GM21723 (cell line): ENCODE data around the gene ZNF470.

Experiments
- ATAC-seq: cut with Tn5 transposase; IDR thresholded peaks from one replicate; pipeline ENCODE4 v1.9.1; 2021; ENCODE audit warnings: mild to moderate bottlenecking, moderate library complexity; ENCODE audit not compliant: unreplicated experiment

ZNF470 gene

GRCh38 chr19:56608274-56608964 is 41.2 kb downstream of the ZNF470 start:
- no peak for ATAC-seq

- ATAC-seq = no peak
Observed at GRCh38 chr19:56611288-56611687, 44.0 kb downstream of the ZNF470 start.

- no peak for ATAC-seq
Observed at GRCh38 chr19:56612737-56613136, 45.5 kb downstream of the ZNF470 start.

GRCh38 chr19:56613639-56614038 is 46.4 kb downstream of the ZNF470 start:
- ATAC-seq = no peak

GRCh38 chr19:56617531-56617930 is 50.3 kb downstream of the ZNF470 start:
- ATAC-seq = no peak

- no peak for ATAC-seq
Observed at GRCh38 chr19:56619121-56619520, 51.9 kb downstream of the ZNF470 start.

GRCh38 chr19:56622374-56622773 is 55.1 kb downstream of the ZNF470 start:
- no peak for ATAC-seq

GRCh38 chr19:56623006-56623405 is 55.7 kb downstream of the ZNF470 start:
- no peak for ATAC-seq

GRCh38 chr19:56625708-56626107 is 58.4 kb downstream of the ZNF470 start:
- ATAC-seq = no peak

GRCh38 chr19:56633021-56633420 is 65.8 kb downstream of the ZNF470 start:
- no peak for ATAC-seq

- no peak for ATAC-seq
Observed at GRCh38 chr19:56637976-56638555, 70.8 kb downstream of the ZNF470 start.
